Bone marrow (tissue), 2 donors: ENCODE data around the gene FRYL.
"Not testable (repeated sequence)": the region's sequence is repeated elsewhere in the genome, so short reads cannot be mapped to it uniquely, and the experiment has no call there.

Experiments used
- DNase-seq, 2 donors: peaks; one replicate each; lab custom pipeline; 2025; lab: John Stamatoyannopoulos, UW

FRYL gene

DNA sequence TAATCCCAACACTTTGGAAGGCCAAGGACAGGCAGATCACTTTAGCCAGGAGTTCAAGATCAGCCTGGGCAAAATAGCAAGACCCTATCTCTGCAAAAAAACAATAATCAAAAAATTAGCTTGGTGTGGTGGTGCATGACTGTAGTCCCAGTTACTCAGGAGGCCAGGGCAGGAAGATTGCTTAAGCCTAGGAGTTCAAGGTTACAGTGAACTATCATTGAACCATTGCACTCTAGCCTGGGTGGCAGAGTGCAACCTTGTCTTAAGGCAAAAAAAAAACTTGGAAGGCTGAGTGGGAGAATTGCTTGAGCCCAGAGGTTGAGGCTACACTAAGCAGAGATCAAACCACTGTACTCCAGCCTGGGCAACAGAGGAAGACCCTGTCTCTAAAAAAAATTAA lies 5.2 kb upstream of the FRYL start:
- DNase-seq = no peak

DNA sequence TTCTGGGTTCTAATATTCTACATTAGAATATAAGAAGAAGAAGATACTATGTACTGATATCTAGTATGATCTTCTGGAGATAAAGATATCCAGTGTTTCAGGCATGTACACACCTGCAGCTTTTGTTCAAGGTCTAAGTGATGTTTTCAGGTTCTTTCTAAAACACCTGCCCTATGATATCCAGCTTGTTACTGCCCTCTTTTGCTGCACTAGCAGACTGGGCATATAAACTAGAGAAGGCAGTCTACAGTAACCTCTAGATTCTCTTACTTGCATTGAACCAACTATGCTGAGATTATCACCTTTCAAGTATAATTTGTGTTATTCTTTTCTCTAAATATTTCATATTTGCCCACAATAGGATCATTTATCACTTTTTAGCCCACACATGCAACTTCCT lies 1.9 kb upstream of the FRYL start:
- no peak for DNase-seq

GRCh38 chr4:48780865-48781214 lies 761 bp upstream of the FRYL start:
- DNase-seq = peak in 1 of 2 donors; percentile 32

DNA sequence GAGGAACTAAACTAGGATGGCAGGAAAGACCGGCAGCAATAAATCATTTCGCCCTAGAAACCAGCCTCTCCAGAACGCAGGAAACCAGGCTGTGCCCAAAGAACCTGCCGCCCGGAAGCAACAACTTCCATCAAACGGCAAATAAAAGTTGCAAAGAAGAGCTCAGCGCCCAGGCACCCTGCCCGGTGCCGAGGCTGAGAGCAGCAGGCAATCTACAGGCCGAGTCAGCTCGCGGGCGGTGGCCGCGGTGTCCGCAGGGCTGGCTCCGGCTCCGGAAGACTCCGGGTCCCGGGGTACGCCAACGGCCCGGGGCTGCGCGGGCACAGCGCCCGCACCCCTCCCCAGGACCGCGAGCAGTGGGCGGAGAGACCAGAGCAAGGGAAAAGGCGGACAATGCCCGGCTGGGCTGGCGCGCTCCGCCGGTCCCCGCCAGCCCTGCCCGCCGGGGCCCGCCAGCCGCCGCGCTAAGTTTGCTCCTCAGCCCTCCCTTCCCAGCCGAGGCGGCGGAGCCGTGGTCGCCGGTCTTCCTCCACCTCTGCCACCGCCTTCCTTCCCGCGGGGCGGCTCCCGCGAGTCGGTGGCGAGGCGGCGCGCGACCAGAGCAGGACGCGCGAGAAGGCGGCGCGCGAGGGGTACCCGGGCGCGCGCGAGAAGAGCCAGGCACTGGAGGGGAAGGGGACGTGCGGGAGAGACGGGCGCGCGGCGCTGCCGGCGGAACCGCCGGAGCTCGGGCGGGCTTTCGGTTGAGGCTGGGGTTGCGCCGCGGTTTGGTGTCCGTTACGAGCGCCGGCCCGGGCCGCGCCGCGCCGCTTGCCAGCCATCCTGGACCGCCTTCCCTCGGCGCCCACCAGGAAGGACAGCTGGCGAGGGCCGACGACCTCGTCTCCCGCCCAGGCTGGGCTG lies 733 bp downstream of the FRYL start:
- DNase-seq = peak; percentile 62 to 68

DNA sequence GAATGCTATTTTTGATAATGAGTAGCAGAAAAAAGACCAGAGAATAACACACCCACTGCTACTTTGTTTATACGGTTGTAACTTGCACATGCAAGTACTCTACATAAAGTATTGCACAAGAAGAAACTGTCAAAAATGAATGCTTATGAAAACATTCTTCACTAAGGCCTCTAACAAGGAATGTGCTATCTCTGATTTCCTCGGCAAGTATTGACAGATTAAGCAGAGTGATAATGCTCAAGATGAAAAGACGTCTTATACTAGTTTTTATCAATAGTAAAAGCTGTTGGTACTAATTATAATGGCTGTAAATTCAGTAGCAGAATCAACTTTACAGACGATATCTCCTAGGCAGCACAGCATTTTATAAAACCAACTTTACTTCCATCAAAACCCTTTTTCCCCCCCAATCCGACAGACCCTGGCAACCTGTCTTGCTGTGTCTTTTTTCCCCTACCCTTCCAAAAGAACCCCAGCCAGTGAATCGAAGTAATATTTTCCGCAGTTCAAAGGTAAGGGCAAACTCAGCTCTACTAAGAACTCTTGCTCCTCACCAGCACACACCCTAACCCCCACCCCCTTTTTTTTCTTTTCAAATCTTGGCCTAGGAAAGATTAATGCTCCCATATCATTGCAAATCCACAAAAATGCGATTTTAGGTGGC lies 1.5 kb downstream of the FRYL start:
- no peak for DNase-seq

GRCh38 chr4:48777739-48778138 lies 2.3 kb downstream of the FRYL start:
- no peak for DNase-seq

DNA sequence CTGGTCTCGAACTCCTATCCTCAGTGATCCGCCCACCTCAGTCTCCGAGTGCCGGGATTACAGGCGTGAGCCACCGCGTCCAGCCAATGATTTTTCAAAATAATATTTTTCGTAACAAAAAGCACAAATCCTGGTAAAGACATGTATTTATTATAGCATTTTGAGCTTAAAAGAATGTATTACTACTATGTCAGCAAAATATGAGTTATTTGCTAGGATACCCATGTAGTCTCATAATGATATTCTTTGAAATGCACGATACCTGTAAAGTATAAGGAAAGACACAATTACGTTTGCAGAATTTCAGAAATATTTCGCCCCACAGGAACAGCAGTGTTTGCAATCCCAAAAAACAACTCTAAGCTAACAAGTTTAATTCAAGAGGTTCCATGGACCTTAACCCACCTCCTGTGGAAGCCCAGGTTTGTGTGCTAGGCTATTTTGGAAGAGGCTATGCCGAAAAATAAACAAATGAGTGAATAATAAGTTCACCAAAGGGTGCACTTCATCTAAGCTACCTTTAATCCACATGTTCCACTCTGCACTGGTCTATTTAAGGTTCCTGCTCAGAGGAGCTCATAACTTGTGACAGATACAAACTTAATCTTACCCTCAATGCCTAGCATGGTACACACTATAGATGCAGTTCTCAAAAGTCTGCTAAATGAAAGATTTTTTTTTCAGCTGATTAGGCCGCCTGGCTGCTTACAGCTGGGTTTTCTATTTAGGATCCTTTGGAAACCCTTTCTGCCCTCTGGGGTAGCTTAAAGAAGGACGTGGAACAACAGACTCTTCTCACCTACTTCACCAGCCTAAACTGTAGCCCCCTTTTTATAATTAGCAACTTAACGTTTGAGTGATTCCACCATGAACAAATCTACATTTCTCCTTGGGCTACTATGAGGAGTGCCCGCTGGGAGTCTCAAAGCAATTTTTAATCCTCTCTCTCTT lies 5.0 kb downstream of the FRYL start:
- DNase-seq = no peak

DNA sequence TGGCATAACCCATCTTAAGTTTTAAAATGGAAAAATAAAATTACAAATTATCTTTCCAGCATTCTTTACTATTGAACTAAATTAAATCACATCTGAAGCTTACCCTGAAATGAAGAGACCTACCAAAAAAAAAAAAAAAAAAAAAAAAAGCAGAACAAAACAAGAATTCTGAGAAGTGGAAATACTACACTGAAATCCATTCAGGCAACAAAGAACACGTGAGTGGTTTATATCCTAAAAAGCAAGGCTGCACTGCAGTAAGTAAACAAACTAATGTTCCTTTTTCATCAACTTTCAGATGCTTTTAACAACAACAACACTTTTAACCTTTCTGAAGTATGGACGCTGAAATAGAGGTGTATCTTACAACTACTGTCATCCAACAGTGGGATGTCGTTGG lies 7.5 kb downstream of the FRYL start:
- no peak for DNase-seq

DNA sequence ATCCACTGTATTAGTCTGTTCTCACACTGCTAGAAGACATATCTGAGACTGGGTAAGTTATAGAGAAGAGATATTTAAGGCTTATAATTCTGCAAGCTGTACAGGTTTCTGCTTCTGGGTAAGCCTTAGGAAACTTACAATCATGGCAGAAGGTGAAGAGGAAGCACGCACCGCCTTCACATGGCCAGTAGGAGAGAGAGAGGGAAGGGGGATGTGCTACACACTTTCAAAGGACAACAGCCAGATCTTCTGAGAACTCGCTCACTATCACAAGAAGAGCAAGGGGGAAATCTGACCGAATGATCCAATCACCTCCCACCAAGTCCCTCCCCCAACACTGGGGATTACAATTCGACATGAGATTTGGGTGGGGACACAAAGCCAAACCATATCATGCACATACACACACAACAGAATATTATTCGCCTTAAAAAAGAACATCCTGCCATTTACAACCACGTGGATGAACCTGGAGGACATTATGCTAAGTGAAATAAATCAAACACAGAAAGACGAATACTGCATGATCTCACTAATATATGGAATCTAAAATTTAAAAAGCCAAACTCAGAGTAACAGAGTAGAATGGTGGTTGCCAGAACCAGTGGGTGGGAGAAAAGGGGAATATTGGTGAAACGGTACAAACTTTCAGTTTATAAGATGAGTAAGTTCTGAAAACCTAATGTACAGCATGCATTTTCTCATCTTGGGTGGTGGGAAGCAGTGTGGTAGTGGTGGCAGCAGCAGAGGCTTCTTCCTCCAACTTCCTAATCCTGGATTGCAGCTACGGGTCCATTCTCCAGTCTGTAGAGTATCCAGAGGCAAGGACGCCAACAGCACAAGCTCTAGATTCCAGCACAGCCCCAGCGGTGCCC lies 12.8 kb downstream of the FRYL start:
- DNase-seq = no peak

DNA sequence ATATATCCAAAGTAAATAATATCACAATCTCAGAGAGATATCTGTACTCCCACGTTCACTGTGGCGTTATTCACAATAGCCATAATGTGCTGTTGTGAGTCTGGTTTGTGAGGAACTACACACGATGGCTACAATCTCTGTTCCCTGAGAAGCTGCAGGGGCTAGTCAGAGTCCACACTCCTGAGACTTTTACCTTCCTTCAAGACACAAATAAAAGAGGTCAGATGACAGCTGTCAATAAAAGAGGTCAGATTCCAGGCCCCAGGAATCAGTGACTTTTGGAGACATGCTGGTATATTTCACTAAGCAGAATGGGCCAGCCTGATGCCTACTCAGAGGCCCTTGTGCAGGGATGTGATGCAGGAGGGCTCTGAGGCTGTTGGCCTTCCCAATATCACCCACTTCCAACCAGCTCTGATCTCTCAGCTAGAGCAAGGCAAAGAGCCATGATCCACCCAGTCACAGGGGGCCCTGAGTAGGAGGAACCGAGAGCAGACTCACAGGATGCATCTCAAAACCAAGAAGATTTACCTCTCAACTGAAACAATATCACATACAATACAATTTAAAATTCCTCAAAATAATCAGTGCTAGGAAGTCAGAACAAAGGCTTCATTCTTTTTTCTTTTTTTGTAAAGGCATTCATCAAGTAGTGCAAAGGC lies 13.8 kb downstream of the FRYL start:
- no peak for DNase-seq

DNA sequence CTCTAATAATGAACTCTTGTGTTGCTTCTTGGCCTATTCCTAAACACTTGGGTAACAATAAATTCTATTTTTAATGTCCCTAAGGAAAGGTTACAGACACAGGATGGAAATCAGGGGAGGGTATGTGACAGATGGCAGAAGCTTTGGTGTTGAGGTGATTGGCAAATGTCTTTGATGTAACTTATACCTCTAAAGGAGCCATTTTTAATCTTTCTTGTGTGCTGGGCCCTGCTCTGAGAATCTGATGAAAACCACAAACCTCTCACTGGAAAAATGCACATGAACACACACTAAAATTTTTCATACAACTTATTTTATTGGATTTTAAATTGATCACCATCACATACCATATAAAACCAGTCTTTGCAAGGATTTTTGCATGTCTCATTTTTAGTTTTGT lies 17.7 kb downstream of the FRYL start:
- no peak for DNase-seq

DNA sequence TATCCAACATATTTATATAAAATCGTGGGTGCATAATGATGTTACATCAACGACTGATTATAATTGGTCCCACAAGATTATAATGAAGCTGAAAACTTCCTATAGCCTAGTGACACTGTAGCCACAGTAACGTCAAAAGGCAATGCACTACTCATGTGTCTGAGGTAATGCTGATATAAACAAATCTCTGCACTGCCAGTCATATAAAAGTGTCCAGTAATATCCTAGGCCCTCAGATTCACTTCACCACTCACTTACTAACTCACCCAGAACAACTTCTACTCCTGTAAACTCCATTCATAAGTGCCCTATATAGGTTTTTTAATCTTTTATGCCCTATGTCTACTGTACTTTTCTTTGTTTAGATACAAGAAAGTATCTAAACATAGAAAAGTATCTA lies 18.8 kb downstream of the FRYL start:
- no peak for DNase-seq

- DNase-seq = not testable (repeated sequence)
These were observed 21.4 kb downstream of the FRYL start for GRCh38 chr4:48758703-48759102.

DNA sequence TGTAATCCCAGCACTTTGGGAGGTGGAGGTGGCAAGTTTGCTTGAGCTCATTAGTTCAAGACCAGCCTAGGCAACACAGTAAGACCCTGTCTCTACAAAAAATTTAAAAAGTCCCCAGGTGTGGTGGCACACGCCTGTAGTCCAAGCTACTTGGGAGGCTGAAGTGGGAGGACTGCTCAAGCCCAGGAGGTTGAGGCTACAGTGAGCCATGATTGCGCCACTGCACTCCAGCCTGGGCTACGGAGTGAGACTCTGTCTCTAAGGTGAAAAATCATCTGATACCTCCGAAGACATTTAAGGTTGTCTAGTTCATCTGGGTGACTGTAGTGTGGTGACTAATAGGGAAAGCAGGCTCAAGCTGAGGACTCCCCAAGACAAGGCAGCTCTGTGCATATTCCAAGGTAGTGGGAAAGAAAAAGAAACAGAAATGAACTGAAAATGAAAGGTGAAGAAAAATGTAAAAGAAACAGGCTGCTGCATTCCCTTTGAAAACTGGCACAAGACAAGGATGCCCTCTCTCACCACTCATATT lies 23.3 kb downstream of the FRYL start:
- no peak for DNase-seq

- no peak for DNase-seq
These were observed 24.8 kb downstream of the FRYL start for GRCh38 chr4:48755281-48755680.

- no peak for DNase-seq
These were observed 26.9 kb downstream of the FRYL start for GRCh38 chr4:48753159-48753558.

- DNase-seq = peak in 1 of 2 donors; percentile 57
These were observed 27.4 kb downstream of the FRYL start for GRCh38 chr4:48752726-48753125.

GRCh38 chr4:48752246-48752645 lies 27.8 kb downstream of the FRYL start:
- DNase-seq = peak in 1 of 2 donors; percentile 44

- no peak for DNase-seq
These were observed 31.0 kb downstream of the FRYL start for GRCh38 chr4:48748949-48749596.
